GM18867 (cell line): ENCODE results near the gene B3GNT7.
"Not testable (repeated sequence)": the region's sequence is repeated elsewhere in the genome, so short reads cannot be mapped to it uniquely, and the experiment has no call there.

Experiments used
- ATAC-seq: cut with Tn5 transposase; IDR thresholded peaks from one replicate; pipeline ENCODE4 v1.9.1; 2021; ENCODE audit warnings: mild to moderate bottlenecking, moderate library complexity; ENCODE audit not compliant: unreplicated experiment

B3GNT7 gene, protein sequence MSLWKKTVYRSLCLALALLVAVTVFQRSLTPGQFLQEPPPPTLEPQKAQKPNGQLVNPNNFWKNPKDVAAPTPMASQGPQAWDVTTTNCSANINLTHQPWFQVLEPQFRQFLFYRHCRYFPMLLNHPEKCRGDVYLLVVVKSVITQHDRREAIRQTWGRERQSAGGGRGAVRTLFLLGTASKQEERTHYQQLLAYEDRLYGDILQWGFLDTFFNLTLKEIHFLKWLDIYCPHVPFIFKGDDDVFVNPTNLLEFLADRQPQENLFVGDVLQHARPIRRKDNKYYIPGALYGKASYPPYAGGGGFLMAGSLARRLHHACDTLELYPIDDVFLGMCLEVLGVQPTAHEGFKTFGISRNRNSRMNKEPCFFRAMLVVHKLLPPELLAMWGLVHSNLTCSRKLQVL

DNA sequence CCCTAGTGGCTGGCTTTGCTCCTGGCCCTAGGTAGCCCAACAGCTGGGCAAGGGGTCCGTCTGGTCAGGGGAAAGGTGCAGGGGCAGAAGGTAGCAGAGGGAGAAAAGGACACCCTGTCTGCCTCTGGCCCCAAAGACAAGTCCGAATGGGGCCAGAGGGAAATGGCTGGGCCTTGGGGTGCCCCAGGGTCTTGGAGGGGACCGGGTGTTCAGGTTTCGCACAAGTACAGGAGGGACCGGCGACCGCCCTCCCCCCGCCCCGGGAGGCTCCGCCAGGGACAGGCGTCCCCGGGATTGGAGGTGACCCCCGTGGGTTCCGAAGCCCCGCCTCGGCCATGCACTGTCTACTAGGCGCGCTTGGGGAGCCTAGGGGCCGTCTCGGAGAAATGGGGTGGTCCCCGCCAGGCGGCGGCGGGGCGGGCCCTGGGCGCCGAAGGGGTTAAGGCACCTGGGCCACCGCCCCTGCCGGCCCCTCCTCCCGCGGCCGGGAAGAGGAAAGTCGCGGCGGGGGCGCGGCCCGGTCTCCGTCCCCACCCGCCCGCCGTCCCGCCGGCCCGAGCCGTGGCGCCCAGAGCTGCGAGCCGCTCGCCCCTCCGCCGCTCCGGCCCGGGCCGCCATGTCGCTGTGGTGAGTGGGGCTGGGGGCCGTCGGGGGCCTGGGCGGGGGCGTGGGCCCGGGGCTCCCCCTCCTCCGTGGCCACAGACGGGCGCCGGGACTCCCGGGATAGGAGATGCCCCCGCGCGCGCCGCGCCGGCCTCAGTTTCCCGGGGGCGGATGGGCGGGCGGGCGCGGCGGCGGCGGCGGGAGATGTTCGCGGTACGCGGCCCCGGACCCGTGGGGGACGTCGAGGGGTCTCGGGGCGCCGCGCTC is at the start of gene B3GNT7:
Gene B3GNT7 (plus strand): TSS at position 523 of the 870 bp plus-strand sequence. CDS start 94 bp downstream, at position 617.
- ATAC-seq = no peak

DNA sequence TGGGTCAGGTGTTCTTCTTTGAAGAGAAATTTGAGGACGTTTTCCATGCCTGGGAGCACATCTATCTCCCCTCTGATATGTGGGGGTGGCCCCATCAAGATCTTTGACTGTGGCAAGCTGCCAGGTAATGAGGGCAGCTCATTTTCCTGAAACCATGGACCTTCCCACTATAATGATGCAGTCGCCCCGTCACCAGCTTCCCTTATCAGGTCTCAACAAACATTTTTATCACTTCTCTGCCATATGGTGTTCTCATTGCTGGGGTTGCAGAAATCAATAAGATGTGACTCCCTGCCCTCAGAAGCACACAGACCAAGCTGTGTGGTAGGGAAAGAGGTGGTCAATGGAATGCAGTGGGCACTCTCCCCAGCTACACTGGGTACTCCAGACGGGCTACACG is 48.4 kb upstream of the B3GNT7 start:
- no peak for ATAC-seq

DNA sequence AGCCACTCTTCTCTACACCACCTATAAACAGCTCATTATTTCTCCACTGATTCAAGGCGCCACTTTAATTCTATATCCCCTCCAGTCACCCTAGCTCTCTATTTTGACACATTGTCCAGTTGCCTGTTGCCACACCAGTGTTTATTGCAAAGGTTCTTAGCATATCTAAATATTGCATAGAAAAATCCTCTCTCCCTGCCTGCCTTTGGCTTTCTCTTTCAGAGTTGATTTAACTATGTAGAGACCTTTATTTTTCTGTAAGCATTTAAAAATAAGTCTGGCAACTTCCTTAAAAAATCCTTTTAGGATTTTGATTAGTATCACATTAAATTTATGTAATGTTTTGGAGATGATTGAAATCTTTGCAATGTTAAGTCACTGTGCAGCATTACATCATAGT is 47.9 kb upstream of the B3GNT7 start:
- no peak for ATAC-seq

DNA sequence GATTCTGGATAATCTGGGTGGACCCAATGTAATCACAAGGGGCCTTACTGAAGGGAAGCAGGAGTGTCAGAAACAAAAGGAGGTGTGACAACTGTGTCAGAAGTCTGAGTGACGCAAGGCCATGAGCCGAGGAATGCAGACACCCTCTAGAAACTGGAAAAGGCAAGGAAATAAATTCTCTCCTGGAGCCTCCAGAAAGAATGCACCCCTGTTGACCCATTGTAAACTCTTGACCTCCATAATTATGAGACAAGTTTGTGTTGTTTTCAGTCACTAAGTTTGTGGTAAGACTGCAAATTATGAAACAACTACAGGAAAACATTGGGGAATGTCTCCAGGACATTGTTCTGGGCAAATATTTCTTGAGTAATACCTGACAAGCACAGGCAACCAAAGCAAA is 47.3 kb upstream of the B3GNT7 start:
- ATAC-seq = no peak

DNA sequence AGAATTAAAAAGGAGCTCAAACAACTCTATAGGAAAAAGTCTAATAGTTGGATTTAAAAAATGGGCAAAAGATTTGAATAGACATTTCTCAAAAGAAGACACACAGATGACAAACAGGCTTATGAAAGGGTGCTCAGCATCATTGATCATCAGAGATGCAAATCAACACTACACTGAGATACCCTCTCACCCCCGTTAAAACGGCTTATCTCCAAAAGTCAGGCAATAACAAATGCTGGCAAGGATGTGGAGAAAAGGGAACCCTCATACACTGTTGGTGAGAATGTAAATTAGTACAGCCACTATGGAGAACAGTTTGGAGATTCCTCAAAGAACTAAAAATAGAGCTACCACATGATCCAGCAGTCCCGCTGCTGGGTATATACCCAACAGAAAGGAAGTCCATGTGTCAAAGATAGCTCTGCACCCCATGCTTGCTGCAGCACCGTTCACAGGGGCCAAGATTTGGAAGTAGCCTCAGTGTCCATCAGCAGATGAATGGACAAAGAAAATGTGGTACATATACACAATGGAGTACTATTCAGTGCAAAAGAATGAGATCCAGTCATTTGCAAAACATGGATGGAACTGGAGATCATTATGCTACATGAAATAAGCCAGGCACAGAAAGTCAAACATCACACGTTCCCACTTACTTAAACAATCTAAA is 46.7 kb upstream of the B3GNT7 start:
- ATAC-seq = no peak

DNA sequence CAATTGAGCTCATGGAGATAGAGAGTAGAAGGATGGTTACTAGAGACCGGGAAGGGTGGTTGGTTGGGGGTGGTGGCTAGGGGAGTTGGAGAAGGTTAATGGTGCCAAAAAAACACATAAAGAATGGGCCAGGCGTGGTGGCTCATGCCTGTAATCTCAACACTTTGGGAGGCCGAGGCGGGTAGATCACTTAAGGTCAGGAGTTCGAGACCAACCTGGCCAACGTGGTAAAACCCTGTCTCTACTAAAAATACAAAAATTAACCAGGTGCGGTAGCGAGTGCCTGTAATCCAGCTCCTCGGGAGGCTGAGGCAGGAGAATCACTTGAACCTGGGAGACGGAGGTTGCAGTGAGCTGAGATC is 46.2 kb upstream of the B3GNT7 start:
- not testable (repeated sequence) for ATAC-seq

DNA sequence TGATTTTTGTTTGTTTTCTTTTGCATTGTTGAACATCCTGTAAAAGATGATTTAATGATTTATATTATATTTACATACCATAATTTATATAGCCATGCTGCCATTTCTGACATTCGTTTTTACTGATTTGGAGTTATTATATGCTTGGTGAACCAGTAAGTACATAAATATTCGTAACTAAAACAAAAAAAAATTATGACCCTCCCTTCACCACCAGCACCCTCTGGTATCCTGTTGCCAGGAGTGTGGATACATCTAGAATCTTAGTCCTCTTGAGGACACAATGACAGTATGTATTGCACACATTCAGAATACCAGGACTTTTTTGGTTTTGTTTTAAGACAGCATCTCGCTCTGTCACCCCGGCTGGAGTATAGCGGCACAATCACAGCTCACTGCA is 43.9 kb upstream of the B3GNT7 start:
- no peak for ATAC-seq

DNA sequence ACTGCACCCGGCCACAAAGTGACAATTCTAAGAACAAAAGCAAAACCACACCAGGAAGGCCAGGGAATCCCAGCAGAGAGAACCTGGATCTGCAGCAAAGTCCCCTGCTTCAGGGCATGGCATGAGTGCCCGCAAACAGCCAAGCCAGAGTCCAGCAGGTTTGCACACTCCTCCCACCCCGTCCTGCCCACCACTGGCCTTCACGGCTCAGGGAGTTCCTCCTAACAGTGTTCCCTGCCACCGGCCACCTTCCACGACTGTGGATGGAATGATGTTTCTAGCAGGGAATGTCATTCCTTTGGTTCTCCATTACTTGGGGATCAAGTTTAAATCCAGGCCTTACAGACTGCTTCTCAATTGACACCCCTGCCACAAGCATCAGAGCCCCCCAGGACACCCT is 42.0 kb upstream of the B3GNT7 start:
- ATAC-seq = no peak

DNA sequence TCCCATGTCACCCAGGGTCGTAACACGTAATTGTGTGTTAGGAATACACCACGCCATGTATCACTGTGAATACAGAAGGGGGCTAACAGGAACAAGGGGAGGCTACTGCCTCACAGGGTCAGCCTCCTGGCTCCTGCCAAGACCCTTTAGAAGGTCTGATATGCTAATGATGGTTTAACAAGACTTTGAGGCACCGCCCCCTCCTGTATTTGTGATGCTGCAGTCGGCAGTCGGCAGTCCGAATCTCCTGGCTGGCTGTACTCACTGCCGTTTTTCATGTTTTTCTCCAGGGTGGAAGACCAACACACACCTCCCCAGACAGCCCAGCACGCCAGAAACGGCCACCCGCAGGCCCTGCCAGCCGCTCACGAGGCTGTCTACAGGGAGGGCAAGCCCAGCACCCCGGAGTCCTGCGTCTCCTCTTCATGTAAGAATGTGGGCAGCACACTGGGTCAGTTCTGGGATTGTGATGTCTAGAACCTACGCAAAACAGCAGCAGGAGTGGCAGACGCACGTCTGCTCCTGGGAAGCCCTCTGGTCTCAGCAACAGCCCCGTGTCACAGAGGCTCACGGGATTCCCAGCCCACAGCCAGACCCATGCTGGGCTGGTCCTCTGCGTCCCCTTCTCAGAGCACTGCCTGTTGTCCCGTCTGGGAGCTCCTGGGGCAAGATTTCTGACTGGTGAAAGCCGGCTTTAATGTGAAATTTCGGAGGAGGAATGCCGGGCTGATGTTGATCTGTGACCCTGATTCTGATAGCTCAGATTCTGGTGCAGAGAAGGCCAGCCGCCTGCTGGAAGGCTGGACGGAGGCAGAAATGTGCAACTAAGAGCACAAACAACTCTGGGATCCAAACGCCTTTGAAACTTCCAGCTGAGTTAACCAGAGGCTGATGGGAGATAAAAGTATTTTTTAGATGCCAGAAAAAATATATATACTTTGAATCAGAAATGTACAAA is 39.7 kb upstream of the B3GNT7 start:
- no peak for ATAC-seq

DNA sequence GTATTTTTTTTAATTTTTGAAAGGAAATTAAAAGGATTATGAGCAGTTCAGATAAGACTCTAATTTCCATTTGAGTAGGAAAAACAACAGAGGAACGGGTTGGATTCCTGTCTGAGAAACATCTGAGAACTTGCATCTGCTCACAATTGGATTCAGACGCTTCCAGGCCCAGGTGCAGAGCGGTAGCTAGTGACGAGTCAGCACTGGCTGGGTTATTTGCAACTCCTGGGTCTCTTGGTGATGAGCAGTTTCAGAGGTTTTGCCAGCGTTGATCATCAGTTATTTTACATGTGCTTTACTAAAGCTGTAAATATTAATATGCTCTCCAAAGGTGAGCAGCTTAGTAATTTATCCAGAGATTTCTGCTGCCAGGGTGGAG is 39.1 kb upstream of the B3GNT7 start:
- ATAC-seq = no peak

DNA sequence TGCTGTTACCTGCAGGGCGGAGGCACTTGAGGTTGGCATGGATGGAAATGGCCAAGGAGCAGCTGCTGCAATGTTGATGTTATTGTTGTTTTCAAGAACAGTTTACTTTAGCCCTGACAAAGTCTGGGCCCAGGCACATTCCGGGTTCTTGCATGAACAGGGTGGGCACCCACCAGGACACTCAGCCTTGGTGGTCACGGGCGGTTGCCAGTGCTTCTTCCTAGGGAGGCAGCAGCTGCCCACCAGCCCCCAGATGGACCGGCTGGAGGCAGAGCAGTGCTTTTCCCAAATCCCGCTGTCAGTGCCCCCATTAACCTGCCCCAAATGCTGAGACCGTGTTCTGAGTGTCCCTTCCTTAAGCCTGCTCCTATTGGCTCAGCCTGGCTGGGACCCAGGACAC is 38.5 kb upstream of the B3GNT7 start:
- ATAC-seq = no peak

DNA sequence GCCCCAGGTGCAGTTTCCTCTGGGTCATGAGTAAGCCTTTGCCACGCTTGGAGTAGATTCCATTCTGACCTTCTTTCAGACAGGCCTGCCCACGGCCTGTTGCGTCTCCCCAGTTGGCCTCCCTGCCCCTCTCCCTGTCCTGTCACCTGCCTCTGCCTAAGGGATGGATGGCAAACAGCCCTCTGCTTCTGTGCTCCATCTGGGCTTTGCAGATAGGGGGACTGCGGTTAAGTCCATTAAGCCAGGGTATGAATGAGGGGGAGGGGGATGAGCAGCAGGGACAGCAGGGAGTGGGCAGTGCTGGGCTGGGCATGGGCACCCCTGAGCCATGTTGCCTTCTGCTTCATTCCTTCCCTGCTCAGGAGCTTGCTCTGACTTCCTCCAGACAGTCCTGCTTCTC is 37.6 kb upstream of the B3GNT7 start:
- ATAC-seq = no peak

DNA sequence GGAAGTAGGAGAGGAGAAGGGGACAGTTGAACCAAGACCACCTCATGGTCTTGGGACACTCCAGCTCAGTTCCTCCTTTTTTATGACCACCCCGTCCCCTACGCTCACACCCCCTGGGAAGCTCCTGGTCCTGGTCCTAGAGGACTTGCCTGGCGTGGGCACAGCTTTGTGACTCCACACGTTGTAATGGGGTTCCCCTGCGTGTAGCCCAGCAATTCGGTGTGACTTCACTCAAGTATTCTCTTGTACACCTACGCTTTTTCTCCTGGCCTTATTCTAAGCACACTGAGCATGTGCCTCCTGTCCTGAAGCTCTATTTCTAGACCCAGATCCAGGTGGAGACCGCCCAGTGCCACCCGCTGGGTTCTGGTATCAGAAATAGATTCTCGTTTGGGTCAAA is 36.1 kb upstream of the B3GNT7 start:
- ATAC-seq = no peak

DNA sequence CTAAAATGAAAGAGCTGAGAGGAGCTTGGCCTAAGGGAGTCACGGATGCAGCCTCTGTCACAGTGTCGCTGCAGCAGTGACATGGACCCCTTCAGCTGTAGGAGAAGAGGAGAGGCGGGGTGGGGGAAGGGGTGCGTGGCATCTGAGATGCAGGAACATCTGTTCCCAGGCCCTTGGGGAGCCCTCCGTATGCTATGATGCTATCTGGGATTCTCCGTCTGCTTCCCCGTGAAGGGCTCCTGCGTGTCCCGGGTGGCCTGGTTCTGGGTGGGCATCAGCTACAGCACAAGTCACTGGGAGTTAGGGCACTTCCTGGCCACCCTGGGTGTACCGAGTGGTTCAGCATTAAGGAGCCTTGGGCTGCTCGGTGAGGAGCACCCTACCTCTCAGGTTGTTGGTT is 35.6 kb upstream of the B3GNT7 start:
- no peak for ATAC-seq

DNA sequence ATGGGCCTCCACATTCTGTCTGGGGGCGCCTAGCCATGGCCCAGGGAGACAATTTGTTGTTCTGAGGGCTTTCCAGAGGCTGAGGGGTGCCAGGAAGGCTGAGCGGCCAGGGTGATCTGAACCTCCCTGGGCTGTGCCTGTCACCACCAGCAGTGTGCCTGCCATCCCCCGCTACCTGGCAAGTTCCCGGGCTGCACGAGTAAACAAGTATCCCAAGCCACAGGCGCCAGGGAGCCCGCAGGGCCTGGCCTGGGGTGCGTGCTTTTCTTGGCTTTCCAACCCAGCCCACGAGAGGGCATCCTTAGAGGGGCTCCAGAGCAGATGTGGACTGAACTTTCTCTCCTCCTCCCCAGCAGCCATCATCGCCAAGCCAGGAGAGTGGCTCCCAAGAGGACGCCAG is 35.1 kb upstream of the B3GNT7 start:
- ATAC-seq = no peak

DNA sequence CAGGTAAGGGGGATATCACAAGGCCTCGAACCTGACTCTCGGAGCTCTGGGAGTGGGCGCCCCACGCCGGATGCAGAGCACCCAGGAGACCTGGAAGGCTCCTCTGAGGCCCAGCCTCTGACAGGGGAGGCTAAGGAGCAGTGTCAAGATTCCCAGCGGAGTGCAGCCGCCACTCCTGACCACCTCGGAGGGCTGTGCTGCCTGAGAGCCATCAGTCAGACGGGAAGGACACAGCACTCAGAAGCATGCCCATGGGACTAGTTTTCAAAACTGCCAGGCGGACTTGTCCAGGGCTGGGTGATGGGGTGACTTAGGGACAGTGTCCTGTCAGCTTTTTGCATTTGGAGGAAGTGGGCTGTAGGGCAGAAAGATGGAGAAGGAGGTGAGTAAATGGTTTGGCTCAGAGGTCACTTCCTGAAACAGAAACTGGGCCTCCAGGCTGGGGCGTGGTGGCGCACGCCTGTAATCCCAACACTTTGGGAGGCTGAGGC is 34.6 kb upstream of the B3GNT7 start:
- ATAC-seq = no peak

DNA sequence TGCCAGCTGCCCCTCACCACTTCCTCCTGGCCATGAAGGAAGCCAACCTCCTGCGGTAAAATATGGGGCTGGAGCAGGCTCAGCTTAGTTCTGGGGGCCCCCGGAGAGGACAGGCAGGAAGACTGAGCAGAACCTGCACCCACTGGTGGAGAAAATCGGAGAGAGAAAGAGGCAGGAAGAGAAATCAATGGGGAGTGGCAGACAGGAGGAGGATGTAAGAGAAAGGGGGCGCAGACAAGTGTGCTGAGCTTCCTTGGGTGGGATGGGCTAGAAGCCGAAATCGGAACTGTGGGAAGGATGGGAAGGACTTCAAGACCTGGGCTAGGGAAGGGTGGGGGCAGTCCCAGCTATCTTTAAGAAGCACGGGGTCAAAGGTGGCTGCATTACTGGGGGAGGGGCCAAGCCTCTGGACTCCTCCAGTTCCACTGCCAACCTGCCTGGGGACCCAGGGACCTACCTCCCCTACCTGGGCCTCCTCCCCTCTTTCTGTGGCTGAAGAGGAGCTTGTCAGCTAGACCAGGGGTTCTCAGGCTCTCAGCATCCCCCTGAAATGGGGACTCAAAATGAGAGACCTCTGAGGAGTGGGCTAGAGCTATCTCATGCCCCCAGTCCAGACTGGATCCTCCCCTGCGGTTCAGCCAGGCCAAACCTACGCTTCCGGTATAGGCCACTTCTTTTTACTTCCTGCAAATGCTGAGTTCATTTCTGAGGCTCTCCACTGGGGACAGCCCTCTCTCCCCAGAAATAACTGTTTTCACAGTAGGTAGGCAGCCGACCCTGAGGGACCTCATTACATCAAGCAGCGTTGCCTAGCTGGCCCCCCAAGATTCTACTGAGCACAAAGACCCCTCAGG is 33.6 kb upstream of the B3GNT7 start:
- ATAC-seq = peak; percentile 94

DNA sequence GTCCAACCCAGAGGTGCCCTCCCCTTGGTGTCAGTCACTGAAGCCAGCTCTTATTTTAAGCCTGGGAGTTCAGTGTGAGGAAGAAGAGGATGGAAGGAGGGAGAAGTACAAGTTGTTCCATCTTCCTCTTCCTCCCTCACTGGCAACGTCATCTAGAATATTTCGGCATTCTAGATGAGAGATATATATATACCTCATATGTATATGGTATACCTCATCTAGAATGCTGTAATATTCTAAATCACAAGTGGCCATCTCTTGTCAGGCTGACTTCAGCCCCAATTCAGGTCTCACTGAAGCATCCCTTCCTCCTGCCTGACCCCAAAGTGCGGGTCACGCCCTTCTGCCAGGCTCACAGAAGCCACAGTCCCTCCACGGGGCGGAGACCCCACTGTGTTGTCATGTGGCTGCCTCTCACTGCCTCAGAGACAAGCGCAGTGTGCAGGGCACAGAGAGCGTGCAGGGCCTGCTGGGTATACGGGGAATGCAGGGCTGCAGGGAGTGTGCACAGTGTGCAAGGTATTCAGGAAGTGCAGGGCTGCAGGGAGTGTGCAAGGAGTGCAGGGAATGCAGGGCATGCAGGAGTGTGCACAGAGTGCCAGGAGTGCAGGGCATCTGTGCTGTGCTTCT is 32.8 kb upstream of the B3GNT7 start:
- ATAC-seq = no peak

DNA sequence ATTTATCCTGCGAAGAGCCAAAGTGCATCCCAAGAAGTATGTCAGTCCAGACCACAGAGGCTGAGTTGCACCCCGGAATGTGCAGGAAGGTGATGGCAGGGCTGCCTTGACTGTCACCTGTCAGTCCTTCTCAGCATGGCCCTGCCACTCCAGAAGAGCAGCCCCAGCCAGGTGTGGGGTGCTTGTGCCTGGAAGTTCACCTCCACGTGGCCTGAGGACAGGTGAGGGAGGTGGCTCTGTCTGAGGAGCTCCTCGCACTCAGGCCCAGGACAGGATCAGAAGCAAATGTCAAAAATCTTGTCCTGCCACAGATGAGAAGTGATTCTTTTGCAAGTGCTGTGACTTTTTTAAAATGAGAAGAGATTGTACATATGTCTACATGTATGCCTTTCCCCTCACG is 31.4 kb upstream of the B3GNT7 start:
- ATAC-seq = no peak
